Neural cell (in vitro differentiated cells): ENCODE measurements around the gene H2AZ2.

Source experiments
- CTCF ChIP-seq: fragments of 450-650 bp; IDR thresholded peaks from 2 replicates; pipeline ENCODE4 v1.5.1; 2014; ENCODE audit warnings: antibody characterized with exemption, mild to moderate bottlenecking, moderate library complexity; ENCODE audit not compliant: poor library complexity, severe bottlenecking
- POLR2AphosphoS5 ChIP-seq: IDR thresholded peaks from 2 replicates; pipeline ENCODE4 v1.6.1; 2012

GRCh38 chr7:44801890-44802289, 46.0 kb downstream of the H2AZ2 start:
- TF ChIP-seq CTCF (no peak), POLR2AphosphoS5 (no peak)
